SW480 (cell line): ENCODE results near the gene MEST.
"Not testable (repeated sequence)": the region's sequence is repeated elsewhere in the genome, so short reads cannot be mapped to it uniquely, and the experiment has no call there.

Experiments used
- DNase-seq: peaks from one replicate; pipeline ENCODE4 v3.0.0-alpha.2; 2016; ENCODE audit warnings: low spot score

MEST gene, protein sequence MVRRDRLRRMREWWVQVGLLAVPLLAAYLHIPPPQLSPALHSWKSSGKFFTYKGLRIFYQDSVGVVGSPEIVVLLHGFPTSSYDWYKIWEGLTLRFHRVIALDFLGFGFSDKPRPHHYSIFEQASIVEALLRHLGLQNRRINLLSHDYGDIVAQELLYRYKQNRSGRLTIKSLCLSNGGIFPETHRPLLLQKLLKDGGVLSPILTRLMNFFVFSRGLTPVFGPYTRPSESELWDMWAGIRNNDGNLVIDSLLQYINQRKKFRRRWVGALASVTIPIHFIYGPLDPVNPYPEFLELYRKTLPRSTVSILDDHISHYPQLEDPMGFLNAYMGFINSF

GRCh38 chr7:130491841-130492522 is at the start of gene MEST:
MEST (plus strand) TSS chr7:130492085; CDS start chr7:130492314, 229 bp downstream.
- no peak for DNase-seq

DNA sequence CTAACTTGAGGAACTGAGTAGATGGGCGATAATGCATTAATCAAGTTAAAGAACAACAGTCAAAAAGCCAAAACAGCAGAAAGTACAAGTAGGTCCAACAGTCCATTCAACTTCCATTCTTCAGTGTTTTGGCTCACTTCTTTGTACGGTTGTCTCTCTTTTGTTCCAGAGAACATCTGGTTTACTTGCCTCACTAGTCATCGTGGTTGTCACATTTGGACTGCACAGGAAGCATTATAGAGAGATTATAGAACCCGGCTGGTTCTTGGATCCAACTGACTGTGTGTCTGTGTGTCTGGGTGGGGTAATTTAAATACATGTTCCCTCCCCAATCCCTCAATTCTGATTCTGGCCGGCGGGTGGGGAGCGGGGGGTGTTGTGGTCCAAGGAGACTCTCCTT is 49.3 kb upstream of the MEST start:
- DNase-seq: no peak

DNA sequence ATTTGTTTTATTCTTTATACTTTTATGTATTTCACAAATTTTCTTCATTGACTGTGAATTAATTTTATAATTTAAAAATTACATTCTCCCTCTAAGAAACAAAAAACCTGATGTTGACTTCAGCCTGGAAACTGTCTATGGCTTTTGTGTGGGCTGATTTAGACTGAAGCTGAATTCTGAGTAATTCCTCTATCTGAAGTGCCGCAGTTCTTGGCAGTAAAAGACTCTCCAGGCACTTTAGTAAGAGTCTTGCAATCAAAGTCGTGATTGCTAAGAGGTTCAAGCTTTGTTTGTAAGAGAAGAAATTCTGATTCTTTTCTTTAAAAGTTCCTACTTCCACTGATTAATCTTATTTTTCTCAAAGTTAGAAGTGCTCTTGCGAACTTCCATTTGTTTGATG is 47.7 kb upstream of the MEST start:
- DNase-seq: no peak

GRCh38 chr7:130444751-130445407 is 47.0 kb upstream of the MEST start:
- DNase-seq: no peak

- no peak for DNase-seq
Measured at GRCh38 chr7:130446259-130446658, 45.6 kb upstream of the MEST start.

DNA sequence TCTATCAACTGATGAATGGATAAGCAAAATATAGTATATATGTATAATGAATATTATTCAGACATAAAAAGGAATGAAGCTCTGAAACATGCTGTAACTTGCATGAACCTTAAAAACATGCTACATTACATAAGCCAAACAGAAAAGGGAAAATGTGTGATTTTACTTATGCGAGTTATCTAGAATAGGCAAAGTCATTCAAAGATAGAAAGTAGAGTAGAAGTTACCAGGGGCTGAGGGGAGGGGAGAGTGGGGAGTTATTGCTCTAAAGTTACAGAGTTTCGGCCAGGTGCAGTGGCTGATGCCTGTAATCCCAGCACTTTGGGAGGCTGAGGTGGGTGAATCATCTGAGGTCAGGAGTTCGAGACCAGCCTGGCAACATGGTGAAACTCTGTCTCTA is 40.5 kb upstream of the MEST start:
- DNase-seq: not testable (repeated sequence)

GRCh38 chr7:130452951-130453350 is 38.9 kb upstream of the MEST start:
- no peak for DNase-seq

DNA sequence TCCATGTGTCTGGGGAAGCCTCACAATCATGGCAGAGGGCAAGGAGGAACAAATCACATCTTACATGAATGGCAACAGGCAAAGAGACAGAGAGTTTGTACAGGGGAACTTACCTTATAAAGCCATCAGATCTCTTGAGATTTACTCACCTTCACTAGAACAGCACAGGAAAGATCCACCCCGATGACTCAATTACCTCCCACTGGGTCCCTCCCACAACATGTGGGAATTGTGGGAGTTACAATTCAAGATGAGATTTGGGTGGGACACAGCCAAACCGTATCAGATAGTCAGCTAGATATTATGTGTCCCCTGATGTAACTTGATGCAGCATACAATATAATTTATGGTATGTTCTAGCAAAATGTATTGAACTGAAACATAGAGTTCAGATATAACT is 36.9 kb upstream of the MEST start:
- DNase-seq: no peak

DNA sequence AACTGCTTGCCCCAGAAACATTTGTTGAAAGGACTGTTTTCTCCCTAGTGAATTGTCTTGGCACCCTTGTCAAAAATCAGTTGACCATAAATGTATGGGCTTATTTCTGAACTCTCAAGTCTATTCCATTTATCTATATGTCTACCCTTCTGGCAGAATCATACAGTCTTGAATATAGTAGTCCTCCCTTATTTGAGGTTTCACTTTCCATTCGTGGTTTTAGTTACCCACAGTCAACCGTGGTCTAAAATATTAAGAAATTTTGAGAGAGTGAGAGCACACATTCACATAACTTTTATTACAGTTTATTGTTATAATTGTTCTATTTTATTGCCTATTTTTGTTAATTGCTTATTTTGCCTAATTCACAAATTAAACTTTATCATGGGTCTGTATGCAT is 33.6 kb upstream of the MEST start:
- no peak for DNase-seq

- no peak for DNase-seq
Measured at GRCh38 chr7:130461272-130461671, 30.6 kb upstream of the MEST start.

- DNase-seq: peak; percentile 33
Measured at GRCh38 chr7:130463553-130464434, 28.1 kb upstream of the MEST start.

DNA sequence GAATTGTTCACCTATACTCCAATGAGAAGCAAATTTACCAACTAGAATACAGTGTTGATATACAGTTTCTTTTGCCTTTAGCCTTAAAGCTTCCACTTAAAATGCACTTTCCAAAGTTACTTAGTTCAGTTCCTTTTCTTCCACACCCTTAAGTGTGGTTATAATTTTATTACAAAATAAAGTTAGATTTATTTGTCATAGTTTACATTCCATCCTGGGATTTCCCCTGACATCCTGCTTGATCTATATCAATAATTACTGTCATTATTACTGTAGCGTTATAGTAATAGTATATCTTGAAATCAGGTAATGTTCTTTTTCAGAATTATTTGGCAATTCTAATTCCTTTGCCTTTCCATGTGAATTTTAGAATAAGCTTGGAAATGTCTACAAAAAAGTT is 23.3 kb upstream of the MEST start:
- no peak for DNase-seq

GRCh38 chr7:130471974-130472373 is 19.9 kb upstream of the MEST start:
- no peak for DNase-seq

DNA sequence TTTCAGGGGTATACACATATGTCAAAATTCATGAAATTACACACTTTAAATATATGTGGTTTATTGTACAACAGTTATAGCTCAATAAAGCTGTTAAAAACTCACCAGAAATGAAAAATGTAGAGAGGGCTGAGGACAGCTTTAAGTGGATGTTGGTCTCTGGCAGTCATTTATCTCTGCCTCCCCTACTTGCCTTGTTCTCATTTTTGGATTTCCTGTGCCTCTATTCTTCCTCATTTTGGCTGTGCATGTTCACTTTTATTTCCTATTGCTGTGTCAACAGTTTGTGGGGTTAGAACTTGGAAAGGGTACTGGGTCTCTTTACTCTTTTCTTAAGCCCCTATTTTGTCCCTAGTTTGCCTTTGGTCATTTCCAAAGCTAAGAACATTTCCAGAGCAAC is 18.6 kb upstream of the MEST start:
- no peak for DNase-seq

- DNase-seq: no peak
Measured at GRCh38 chr7:130473876-130474275, 18.0 kb upstream of the MEST start.

DNA sequence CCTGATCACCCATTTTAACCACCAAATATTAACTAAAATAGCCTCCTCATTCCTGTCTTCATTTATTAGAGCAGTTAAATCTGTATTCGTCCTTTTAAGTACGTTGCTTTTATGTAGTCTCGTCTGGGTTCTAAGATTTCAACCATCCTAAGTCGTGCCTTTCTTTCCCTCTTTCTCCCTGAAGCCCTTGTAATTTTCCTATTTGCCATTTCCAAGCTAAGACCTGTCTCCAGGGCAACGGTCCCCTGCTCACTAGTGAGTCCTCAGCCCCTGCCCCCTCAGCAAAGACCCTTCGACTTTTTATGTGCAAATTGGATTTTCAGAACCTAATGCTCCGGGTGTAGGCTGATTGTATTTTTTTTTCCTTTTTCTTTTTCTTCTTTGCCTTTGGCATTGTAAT is 16.1 kb upstream of the MEST start:
- DNase-seq: no peak

DNA sequence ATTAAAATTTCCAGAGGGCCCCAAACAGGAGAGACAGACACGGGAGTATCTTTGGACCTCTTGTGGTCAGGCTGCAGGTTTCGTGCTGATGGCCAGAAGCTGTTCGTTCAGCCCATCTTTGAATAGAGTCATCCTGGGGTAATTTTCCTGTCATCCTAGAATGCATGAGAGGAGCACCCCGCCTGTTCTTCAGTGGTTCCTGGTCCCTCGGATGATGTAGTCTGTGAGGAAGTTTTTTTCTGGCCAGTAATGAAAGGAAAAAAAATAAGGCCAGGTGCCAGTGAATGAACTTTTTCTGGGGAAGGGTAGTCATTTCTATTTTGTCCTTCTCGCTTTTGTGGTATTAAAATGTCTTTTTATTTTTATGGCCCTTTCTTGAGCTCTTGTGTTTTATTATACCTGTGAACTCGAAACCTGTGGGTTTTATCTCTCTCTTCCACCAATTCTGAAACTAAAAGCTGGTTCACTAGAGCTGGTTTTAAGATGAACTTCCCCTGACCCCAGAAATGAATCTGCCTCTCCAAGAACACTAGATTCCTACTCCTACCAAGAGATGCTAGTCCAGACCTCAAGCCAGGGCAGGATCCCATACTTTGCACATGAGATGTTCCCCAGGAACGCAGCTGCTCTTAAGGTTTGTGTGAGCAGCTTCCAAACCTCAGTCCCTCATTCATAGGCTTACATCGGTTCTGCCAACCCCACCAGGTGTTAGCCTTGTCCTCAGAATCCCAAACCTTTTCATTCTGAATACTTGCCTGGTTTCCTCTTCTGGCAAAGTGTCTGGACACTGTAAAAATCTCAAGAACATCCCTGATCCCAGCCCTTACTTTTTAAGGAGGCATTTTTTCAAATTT is 15.4 kb upstream of the MEST start:
- DNase-seq: no peak

DNA sequence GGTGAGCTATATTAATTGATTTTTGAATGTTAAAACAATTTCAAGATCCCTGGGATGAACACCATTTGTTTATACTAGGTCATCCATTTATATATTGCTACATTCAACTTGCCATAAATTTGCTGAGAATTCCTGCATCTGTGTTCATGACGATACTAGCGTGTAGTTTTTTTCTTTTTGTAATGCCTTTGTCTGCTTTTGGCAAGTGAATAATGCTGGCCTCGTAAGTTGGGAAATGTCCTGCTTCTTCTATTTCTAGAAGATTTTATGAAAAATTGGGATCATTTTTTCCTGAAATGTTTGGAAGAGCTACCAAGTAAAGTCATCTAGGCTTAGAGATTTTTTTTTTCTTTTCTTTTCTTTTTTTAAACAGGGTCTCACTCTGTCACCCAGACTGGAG is 12.9 kb upstream of the MEST start:
- no peak for DNase-seq

- DNase-seq: no peak
Measured at GRCh38 chr7:130479716-130480400, 12.0 kb upstream of the MEST start.

GRCh38 chr7:130481898-130482297 is 10.0 kb upstream of the MEST start:
- DNase-seq: no peak

- DNase-seq: no peak
Measured at GRCh38 chr7:130483031-130483430, 8.9 kb upstream of the MEST start.
